Osteocyte (in vitro differentiated cells): ENCODE results near the gene MYEF2. TPM values are rescaled to one million over a fixed set of nuclear protein-coding genes. Genes with fewer than 3 reads are reported as not detected.

ENCODE experiments used
- DNase-seq: peaks from one replicate; pipeline ENCODE4 v3.0.0; 2021; ENCODE audit warnings: mixed read lengths; ENCODE audit not compliant: unreplicated experiment; ENCODE audit errors: extremely low spot score
- H3K27ac Mint-ChIP-seq: one replicate; pipeline ENCODE4 v1.8.0; 2021; ENCODE audit warnings: mild to moderate bottlenecking, mixed read lengths; ENCODE audit not compliant: unreplicated experiment
- H3K27me3 Mint-ChIP-seq: one replicate; pipeline ENCODE4 v1.8.0; 2021; ENCODE audit warnings: mixed read lengths; ENCODE audit not compliant: unreplicated experiment
- H3K36me3 Mint-ChIP-seq: one replicate; pipeline ENCODE4 v1.8.0; 2021; ENCODE audit warnings: mixed read lengths; ENCODE audit not compliant: unreplicated experiment
- H3K4me1 Mint-ChIP-seq: one replicate; pipeline ENCODE4 v1.8.0; 2021; ENCODE audit warnings: mixed read lengths; ENCODE audit not compliant: unreplicated experiment
- H3K4me3 Mint-ChIP-seq: one replicate; pipeline ENCODE4 v1.8.0; 2021; ENCODE audit warnings: mild to moderate bottlenecking, moderate library complexity, mixed read lengths; ENCODE audit not compliant: unreplicated experiment
- H3K9me3 Mint-ChIP-seq: one replicate; pipeline ENCODE4 v1.8.0; 2021; ENCODE audit warnings: mixed read lengths; ENCODE audit not compliant: unreplicated experiment
- total RNA-seq: library from RNA; stranded (reverse); gene quantifications from 2 replicates; pipeline ENCODE4 v1.2.1, GENCODE V29; 2021
- TF ChIP-seq, protein P1 (sequence below): fragments of 200-600 bp; sonication (generic); IDR thresholded peaks from 2 replicates; pipeline ENCODE4 v1.5.0; 2021; ENCODE audit warnings: antibody characterized with exemption, mild to moderate bottlenecking, moderate library complexity

MYEF2 gene
- total RNA-seq, 1 donor from 2014 or later, result 27.4 TPM

DNA sequence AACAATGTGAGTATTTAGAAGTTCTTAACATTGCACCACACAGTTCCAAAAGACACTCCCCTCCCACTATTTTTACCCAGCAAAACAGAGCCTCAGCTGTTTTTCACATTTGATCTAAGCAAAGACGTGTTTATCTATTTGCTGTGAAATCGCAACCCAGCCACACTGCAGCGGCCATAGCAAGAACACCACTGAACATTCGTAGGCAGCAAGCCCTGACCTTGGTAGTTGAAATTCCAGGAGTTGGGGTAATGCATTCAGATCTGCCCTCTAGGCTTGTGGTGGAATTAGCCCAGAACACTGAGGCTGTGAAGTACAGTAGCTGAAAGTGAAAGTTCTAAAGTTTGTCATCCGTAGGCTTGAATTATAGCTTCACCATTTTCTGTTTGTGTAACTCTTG is 74.4 kb downstream of the MYEF2 start:
- no peak overlapping the region for H3K27ac Mint-ChIP-seq
- no peaks in the 10 kb centered on the region for H3K9me3 Mint-ChIP-seq
- no peaks in the 10 kb centered on the region for H3K36me3 Mint-ChIP-seq
- peaks cover 39% of the 10 kb centered on the region for H3K27me3 Mint-ChIP-seq
- TF ChIP-seq, protein P1, sequence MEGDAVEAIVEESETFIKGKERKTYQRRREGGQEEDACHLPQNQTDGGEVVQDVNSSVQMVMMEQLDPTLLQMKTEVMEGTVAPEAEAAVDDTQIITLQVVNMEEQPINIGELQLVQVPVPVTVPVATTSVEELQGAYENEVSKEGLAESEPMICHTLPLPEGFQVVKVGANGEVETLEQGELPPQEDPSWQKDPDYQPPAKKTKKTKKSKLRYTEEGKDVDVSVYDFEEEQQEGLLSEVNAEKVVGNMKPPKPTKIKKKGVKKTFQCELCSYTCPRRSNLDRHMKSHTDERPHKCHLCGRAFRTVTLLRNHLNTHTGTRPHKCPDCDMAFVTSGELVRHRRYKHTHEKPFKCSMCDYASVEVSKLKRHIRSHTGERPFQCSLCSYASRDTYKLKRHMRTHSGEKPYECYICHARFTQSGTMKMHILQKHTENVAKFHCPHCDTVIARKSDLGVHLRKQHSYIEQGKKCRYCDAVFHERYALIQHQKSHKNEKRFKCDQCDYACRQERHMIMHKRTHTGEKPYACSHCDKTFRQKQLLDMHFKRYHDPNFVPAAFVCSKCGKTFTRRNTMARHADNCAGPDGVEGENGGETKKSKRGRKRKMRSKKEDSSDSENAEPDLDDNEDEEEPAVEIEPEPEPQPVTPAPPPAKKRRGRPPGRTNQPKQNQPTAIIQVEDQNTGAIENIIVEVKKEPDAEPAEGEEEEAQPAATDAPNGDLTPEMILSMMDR, result no peak
- no peak overlapping the region for H3K4me3 Mint-ChIP-seq
- DNase-seq, result no peak
- no peaks in the 10 kb centered on the region for H3K4me1 Mint-ChIP-seq

DNA sequence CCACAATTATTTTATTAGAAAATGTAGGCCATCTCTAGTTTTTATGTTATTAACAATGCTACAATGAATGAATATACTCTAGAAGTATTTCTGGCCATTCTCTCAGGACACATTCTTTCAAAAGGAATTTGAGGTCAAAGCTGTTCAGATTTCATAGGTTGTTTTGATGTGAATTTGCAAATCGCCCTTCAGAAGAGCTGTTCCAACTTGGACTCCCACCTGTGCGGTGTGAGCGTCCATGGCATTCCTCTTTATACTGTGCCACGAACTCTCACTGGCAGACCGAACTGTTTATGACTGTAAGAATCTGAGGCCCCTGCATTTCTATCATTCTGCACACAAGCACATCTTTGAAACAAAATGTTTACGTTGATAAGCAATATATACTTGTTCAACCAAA is 75.9 kb downstream of the MYEF2 start:
- DNase-seq, result no peak
- Mint-ChIP-seq H3K4me3 (no peak overlapping the region), H3K4me1 (no peaks in the 10 kb centered on the region), H3K27ac (no peak overlapping the region), H3K27me3 (peaks cover 35% of the 10 kb centered on the region), H3K9me3 (no peaks in the 10 kb centered on the region), H3K36me3 (no peaks in the 10 kb centered on the region)
- TF ChIP-seq, protein P1, result no peak

DNA sequence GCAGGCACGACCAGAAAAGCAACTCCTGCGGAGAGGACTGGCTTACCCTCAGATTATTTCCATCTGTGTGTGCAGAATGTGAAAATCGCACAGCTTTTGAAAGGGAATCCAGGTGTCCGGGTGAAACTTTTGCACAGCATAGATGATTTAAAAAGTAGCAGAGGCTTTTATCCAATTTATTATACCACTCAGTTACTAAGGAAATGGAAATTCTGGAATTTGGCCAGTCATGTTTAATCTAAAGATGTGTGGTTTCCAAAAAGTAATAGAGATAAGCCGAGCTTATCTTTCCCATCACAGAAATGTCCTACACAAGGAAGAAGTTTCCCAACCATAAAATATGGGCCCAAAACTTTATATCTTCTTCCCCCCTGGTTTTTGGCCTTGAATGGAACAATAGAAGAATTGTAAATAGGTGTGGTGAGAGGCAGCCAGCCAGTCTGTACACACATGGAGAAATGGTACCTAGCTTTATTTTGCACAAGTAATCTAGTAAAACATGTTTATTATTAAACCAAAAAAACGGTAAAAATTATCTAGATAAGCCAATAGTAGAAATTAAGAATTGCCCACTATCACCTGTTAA is 76.6 kb downstream of the MYEF2 start:
- peaks cover 1% of the 10 kb centered on the region for H3K4me1 Mint-ChIP-seq
- no peaks in the 10 kb centered on the region for H3K9me3 Mint-ChIP-seq
- no peak overlapping the region for H3K4me3 Mint-ChIP-seq
- H3K27ac Mint-ChIP-seq, result no peak overlapping the region
- DNase-seq, result no peak
- peaks cover 28% of the 10 kb centered on the region for H3K27me3 Mint-ChIP-seq
- TF ChIP-seq, protein P1, result no peak
- no peaks in the 10 kb centered on the region for H3K36me3 Mint-ChIP-seq

DNA sequence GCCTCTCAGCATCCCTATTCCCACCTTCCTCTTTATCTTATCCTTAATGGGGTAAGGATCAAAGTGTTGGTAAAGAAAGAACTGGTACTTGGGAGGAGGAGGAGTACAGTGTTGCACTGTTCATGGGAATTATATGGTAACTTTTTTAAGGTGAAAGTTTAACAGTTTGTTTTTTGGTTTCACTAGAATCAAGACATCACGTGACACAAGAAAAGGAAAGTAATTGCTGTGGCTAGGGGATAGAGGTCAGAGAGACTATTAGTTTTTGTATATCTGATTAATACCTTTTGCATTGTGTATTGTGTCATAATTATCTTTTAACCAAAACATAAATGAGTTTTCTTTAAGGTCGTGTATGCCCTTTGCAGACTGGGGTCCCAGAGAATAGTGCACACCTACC is 80.8 kb downstream of the MYEF2 start:
- H3K27ac Mint-ChIP-seq, result no peak overlapping the region
- no peak for DNase-seq
- no peaks in the 10 kb centered on the region for H3K9me3 Mint-ChIP-seq
- H3K27me3 Mint-ChIP-seq, result peaks cover 4% of the 10 kb centered on the region
- no peaks in the 10 kb centered on the region for H3K36me3 Mint-ChIP-seq
- H3K4me1 Mint-ChIP-seq, result peaks cover 4% of the 10 kb centered on the region
- TF ChIP-seq, protein P1, result no peak
- no peak overlapping the region for H3K4me3 Mint-ChIP-seq

DNA sequence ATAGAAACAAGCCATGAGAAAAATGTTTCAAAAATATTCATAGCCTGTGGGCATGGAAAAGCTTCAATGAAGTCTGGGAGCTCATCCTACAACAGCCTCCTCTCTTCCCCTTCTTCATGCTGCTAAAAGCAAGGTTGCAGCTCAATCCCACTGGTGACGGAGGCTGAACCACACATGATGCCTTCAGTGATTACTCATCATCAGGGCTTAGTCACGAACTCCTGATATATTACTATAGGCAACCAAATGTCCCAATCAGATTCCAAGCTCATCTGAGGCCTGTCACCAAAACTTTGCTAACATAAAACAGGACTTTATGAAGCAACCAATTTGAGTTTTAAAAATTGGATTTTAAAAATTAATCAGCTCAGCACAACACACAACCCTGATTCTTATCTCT is 81.3 kb downstream of the MYEF2 start:
- H3K4me1 Mint-ChIP-seq, result peaks cover 4% of the 10 kb centered on the region
- DNase-seq, result no peak

More for the DNA sequence above, 81.3 kb downstream of the MYEF2 start:
- Mint-ChIP-seq H3K9me3 (no peaks in the 10 kb centered on the region), H3K27ac (no peak overlapping the region), H3K27me3 (peaks cover 3% of the 10 kb centered on the region), H3K4me3 (no peak overlapping the region), H3K36me3 (no peaks in the 10 kb centered on the region)
- TF ChIP-seq, protein P1, result no peak
